Measurements from ENCODE around the gene ADAM12. TPM values are rescaled to one million over a fixed set of nuclear protein-coding genes. Genes with fewer than 3 reads are reported as not detected.

Gene ADAM12
- polyA plus RNA-seq, 3 donors: 0.05 TPM; not detected in 2

DNA sequence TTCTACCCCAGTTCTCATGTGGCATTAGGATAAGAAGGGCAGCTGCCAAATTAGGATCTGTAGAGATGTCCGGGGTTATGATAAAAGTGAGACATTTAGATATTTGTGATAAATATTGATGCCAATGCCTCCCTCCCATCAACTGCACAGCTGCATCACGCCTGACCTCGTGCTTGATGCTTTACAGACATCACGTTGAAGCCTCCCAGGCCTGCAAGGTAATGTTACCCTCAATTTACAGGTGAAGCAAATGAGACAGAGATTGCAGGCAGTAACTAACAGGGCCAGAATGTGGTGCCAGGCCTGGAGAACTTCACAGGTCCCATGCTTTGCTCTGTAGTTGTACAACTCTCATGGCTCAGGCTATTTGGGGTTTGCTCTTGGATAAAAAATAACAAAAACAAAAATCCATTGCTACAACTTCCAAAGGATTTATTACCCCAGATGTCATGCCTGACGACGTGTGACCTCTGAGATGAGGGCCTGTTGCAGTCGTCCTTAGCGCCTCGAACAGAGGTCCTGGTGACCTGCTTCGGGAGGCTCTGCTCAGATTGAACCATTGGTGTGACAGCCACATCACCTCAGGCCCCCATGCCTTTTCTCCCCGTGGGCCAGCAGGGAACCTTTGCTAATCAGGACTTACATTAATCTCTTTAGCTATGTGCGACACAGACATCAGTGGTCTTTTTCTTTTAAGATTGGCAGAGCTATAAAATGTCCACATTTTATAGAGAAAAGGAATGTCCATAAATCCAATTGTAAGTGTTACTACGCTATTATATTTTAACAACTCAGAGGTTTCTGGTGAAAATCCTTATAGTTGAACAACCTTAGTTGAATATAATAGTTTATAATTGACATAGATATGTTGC, 169.3 kb downstream of the ADAM12 start:
- no peaks in the 10 kb centered on the region for H3K4me1 Mint-ChIP-seq
- intact Hi-C loops (cut with micrococcal nuclease): no loop called here
- H3K79me2 ChIP-seq (ENCODE audit: insufficient read depth, low read length): no peaks in the 10 kb centered on the region
- no peak overlapping the region for H3K4me3 ChIP-seq (replicated peaks in 1 of 3; ENCODE audit: low read depth in 2 of 3, low read length in 3 of 3)
- no peaks in the 10 kb centered on the region for H3K4me1 ChIP-seq (ENCODE audit: control insufficient read depth in 1 of 2, insufficient read depth in 2 of 2, low read length in 2 of 2)
- H3K27ac ChIP-seq (ENCODE audit: low read depth in 1 of 2, low read length in 2 of 2): no peak overlapping the region
- H3K4me2 ChIP-seq (replicated peaks; ENCODE audit: extremely low read depth, low read length, poor library complexity, severe bottlenecking): no peak overlapping the region
- no peaks in the 10 kb centered on the region for H4K20me1 ChIP-seq (ENCODE audit: insufficient read depth, low read length)
- no peaks in the 10 kb centered on the region for H3K9me3 Mint-ChIP-seq
- peaks cover 7 to 16% (median 8%) of the 10 kb centered on the region in 3 donors for H3K27me3 Mint-ChIP-seq (ENCODE audit: low read depth in 3 of 3)
- DNase-seq: no peak
- no peak overlapping the region for H3K4me3 Mint-ChIP-seq
- TF ChIP-seq, protein P1, sequence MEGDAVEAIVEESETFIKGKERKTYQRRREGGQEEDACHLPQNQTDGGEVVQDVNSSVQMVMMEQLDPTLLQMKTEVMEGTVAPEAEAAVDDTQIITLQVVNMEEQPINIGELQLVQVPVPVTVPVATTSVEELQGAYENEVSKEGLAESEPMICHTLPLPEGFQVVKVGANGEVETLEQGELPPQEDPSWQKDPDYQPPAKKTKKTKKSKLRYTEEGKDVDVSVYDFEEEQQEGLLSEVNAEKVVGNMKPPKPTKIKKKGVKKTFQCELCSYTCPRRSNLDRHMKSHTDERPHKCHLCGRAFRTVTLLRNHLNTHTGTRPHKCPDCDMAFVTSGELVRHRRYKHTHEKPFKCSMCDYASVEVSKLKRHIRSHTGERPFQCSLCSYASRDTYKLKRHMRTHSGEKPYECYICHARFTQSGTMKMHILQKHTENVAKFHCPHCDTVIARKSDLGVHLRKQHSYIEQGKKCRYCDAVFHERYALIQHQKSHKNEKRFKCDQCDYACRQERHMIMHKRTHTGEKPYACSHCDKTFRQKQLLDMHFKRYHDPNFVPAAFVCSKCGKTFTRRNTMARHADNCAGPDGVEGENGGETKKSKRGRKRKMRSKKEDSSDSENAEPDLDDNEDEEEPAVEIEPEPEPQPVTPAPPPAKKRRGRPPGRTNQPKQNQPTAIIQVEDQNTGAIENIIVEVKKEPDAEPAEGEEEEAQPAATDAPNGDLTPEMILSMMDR (IDR thresholded peaks at IDR 0.05): no peak
- no peaks in the 10 kb centered on the region for H3K9me3 ChIP-seq (replicated peaks in 1 of 2; ENCODE audit: control insufficient read depth in 1 of 2, insufficient read depth in 1 of 2, low read length in 2 of 2)
- no peak overlapping the region for H2AFZ ChIP-seq (ENCODE audit: insufficient read depth, low read depth, low read length, poor library complexity, severe bottlenecking)
- no peaks in the 10 kb centered on the region for H3K36me3 ChIP-seq (replicated peaks in 1 of 2; ENCODE audit: control insufficient read depth in 1 of 2, insufficient read depth in 2 of 2, low read length in 2 of 2)
- H3K9ac ChIP-seq (ENCODE audit: insufficient read depth, low read length, poor library complexity, severe bottlenecking): no peak overlapping the region
- 91% methylated on average over 7 of the region's 13 CpGs for WGBS (ENCODE audit: insufficient coverage)
- H3K27me3 ChIP-seq (ENCODE audit: control insufficient read depth in 2 of 2, insufficient read depth in 2 of 2, low read length in 2 of 2): no peaks in the 10 kb centered on the region
- no peaks in the 10 kb centered on the region for H3K36me3 Mint-ChIP-seq
- no peak overlapping the region for H3K27ac Mint-ChIP-seq

DNA sequence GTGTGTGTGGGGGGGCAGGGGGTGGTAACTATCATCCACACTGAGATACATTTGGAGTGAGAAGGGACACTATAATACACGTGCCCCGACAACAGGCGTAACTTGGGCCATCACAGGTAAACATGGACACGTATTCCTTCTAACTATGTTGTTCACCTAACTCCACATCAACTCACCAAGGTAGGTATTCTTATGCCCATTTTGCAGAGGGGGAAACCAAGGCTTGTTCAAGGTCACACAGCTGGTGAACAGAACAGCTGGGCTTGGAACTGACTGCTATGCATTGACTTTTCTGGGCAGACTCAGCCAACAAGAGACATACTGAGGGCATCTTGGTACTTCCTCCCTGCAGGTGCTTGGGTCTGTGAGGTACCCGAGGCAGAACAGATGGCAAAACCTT, 170.1 kb downstream of the ADAM12 start:
- H2AFZ ChIP-seq (ENCODE audit: insufficient read depth, low read depth, low read length, poor library complexity, severe bottlenecking): no peak overlapping the region
- no peaks in the 10 kb centered on the region for H4K20me1 ChIP-seq (ENCODE audit: insufficient read depth, low read length)
- WGBS (ENCODE audit: insufficient coverage): no CpG with 5 or more reads among the region's 5 CpGs
- H3K4me2 ChIP-seq (replicated peaks; ENCODE audit: extremely low read depth, low read length, poor library complexity, severe bottlenecking): no peak overlapping the region
- no peak overlapping the region for H3K27ac Mint-ChIP-seq
- TF ChIP-seq, protein P1 (IDR thresholded peaks at IDR 0.05): no peak
- no peaks in the 10 kb centered on the region for H3K27me3 ChIP-seq (ENCODE audit: control insufficient read depth in 2 of 2, insufficient read depth in 2 of 2, low read length in 2 of 2)
- intact Hi-C loops (cut with micrococcal nuclease): no loop called here
- no peaks in the 10 kb centered on the region for H3K9me3 ChIP-seq (replicated peaks in 1 of 2; ENCODE audit: control insufficient read depth in 1 of 2, insufficient read depth in 1 of 2, low read length in 2 of 2)
- no peaks in the 10 kb centered on the region for H3K79me2 ChIP-seq (ENCODE audit: insufficient read depth, low read length)
- H3K9ac ChIP-seq (ENCODE audit: insufficient read depth, low read length, poor library complexity, severe bottlenecking): no peak overlapping the region
- H3K27me3 Mint-ChIP-seq (ENCODE audit: low read depth in 3 of 3): peaks cover 7 to 16% (median 8%) of the 10 kb centered on the region in 3 donors
- no peak overlapping the region for H3K4me3 Mint-ChIP-seq
- H3K36me3 ChIP-seq (replicated peaks in 1 of 2; ENCODE audit: control insufficient read depth in 1 of 2, insufficient read depth in 2 of 2, low read length in 2 of 2): no peaks in the 10 kb centered on the region
- H3K4me3 ChIP-seq (replicated peaks in 1 of 3; ENCODE audit: low read depth in 2 of 3, low read length in 3 of 3): no peak overlapping the region
- H3K4me1 ChIP-seq (ENCODE audit: control insufficient read depth in 1 of 2, insufficient read depth in 2 of 2, low read length in 2 of 2): no peaks in the 10 kb centered on the region
- no peak for DNase-seq
- H3K36me3 Mint-ChIP-seq: no peaks in the 10 kb centered on the region
- H3K9me3 Mint-ChIP-seq: no peaks in the 10 kb centered on the region
- H3K4me1 Mint-ChIP-seq: no peaks in the 10 kb centered on the region
- H3K27ac ChIP-seq (ENCODE audit: low read depth in 1 of 2, low read length in 2 of 2): no peak overlapping the region
